NCI-H1694 treated with DMSO at 0.1 percent for 48 hours (cell line): ENCODE results near the gene SPATA31E1.

Source experiments
- DNase-seq: peaks from one replicate; lab custom pipeline; 2025; lab: John Stamatoyannopoulos, UW

The SPATA31E1 gene

GRCh38 chr9:87863882-87864465 lies 18.7 kb upstream of the SPATA31E1 start:
- DNase-seq, result no peak

DNA sequence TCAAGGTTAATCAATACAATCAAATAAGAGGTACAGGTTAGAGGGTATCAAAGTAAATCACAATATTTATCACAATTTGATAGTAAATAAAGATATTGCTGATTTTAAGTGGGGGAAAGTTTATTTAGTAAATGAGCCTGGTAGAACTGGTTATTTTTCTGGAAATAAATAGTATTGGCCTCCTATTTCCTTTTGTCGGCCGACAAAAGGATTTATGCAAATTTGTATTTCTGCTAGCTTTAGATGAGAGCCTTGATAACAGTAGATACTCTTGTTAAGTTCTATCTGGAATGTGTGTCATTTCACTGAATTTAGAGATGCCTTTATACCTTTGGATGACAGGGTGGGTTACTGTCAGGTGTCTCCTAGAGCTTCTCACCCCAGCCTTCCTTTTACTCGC lies 17.8 kb upstream of the SPATA31E1 start:
- no peak for DNase-seq

- DNase-seq, result no peak
Measured at GRCh38 chr9:87865626-87866025, 17.1 kb upstream of the SPATA31E1 start.

DNA sequence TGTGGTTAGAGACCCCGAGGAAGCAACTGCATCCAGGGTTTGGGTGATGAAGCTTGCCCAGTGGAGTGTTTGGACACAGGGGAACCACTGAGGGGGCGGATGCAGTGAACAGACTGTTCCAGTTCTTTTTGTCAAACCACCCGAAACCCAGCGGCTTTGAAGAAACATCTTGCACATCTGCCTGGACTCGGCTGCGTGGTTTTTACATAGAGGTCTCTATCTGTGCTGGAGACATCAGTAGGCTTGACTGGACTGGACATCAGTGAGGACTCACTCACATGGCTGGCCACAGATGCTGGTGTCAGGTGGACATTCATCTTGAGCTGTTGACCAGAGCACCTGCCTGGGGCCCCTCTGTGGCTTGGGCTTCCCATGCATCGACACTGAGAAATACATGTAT lies 15.3 kb upstream of the SPATA31E1 start:
- no peak for DNase-seq

- DNase-seq, result no peak
Measured at GRCh38 chr9:87868175-87868574, 14.5 kb upstream of the SPATA31E1 start.

DNA sequence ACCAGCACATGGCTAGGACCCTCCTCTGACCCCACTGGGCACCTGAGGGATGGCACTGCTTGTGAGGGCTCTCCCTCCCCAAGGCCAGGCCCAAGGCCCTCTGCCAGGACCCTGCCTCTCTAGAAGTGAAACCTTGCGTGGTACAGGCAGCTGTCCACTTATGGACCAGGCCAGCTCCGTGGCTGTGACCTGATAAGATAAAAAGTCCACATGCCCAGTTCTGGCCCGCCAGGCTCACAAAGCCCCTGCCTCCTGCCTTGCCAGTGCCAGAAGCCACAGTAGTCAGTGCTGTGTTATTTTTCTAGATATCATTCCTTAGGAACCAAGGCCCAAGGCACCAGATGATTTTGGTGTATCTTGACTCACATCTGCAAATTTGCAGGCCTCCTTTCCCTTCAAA lies 14.0 kb upstream of the SPATA31E1 start:
- no peak for DNase-seq

GRCh38 chr9:87869082-87869481 lies 13.6 kb upstream of the SPATA31E1 start:
- DNase-seq, result no peak

- no peak for DNase-seq
Measured at GRCh38 chr9:87871425-87872078, 11.1 kb upstream of the SPATA31E1 start.

GRCh38 chr9:87872079-87872624 lies 10.5 kb upstream of the SPATA31E1 start:
- peak; percentile 28 for DNase-seq

DNA sequence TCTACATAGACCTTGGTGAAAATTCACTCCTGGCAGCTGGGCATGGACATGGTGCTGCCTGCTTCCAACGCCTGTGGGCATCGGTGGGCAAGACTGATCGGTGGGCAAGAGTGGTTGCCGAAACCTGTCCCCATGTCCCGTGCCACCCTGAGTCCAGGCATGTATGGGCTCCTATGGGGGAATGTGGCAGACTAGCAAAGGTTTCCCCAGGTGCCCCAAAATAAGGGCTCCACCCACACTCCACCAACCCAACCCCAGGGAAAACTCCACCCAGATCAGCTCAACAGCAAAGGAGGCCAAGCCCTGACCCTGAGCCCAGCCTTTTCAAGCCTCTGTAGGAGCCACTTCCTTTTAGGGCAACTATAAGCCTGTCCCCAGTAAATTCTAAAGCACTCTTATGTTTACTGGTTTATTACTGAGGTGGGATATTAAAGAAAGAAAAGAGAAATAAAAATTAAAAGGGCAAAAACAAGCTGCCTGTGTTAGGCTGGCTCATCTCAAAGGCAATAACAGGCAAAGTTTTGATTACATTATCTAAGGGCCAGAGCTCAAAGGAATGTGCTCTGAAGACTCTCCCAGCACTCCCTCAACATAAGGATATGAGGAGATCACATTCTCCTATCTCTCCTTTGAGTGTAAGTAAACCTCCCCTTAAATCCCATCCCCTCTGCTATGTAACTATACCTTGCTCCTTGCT lies 8.9 kb upstream of the SPATA31E1 start:
- no peak for DNase-seq

GRCh38 chr9:87874304-87874623 lies 8.4 kb upstream of the SPATA31E1 start:
- no peak for DNase-seq

DNA sequence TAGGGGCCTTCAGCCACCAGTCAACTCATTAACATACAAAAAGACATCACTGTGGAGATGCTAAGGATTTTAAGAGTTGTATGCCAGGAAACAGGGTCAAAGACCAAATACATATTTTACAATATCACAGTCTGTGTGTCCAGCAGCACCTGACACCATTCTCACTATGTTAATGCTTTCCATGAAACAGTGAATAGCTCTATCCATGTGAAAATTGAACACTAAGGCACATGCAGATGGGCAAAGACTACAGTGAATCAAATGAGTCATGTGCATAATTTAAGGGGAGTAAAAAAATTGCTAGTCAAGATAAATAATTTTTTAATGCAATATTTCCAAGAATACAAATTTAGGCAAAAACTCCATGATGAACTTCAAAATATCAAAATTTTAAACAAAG lies 7.6 kb upstream of the SPATA31E1 start:
- no peak for DNase-seq

DNA sequence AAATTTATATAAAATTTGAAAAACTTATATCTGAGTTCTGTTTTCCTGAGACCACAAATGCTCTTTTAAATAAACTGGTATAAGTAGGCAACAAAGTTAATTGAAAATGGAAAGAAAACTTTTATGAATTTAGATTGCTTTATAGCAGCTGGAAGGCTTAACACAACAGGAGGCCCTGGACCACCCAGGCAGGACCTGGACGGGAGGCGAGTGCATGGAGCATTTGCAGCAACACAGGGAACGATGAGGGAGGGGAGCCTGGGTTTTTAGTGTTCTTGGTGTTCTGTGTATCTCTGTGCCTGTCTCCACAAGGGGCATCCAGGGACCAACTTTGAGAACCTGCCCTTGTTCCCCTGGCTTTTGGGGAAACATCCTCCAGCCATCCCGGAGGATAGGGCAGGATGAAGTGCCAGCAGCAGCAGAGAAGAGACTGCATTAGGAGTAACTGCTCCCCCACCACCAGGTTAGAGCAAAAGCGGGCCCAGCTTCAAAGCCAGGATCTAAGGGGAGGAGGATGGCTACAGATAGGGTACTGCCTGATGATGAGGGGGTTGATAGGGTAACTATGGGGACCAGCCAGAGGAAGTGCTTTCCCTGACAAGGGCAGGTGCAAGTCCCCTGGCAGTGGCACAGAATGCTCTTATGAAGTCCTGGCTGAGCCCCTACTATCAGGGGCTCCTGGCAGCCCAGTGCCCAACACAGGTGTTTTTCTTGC lies 6.7 kb upstream of the SPATA31E1 start:
- DNase-seq, result no peak

DNA sequence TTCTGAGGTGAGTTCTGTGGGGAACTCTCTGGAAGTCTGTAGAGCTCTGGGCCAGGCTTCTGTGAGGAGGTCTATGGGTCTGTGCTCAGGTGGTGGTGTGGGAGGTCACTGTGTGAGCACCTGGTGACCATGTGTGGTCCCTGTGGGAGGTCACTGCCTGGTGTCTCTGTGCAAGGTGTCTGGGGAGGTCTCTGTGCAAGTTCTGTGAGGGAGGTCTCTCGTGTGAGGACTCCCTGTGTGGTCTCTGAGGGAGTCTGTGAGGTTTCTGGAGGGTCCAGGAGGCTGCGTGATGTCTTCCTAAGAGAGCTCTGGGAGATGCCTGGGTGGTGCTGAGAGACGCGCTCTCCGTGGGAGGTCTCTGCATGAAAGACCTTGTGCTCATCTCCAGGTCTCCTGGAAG lies 6.0 kb upstream of the SPATA31E1 start:
- no peak for DNase-seq

DNA sequence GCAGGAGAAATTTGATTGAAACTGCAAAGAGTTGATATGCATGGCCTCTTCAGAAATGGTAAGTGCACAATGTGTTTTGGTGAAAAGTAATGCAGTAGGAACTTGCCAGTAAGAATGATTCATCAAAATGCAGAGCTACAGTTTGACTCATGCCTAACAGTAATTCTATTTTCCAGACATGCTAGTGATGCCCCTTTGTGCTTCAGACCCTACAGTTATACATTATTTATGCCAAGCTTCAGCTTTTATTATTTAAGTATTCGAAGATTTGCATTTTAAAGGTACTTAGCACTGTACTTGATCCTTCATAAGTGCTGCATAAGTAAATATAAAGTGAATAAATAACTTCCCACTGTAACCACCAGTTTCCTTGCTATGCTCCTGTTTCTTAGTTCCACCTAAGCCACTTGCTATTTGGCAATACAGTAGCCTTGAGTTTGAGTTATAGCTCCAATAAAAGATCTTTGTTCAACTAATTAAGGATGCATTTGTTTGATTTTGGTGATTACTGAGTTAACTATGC lies 3.6 kb upstream of the SPATA31E1 start:
- no peak for DNase-seq

- no peak for DNase-seq
Measured at GRCh38 chr9:87880116-87880515, 2.6 kb upstream of the SPATA31E1 start.

- DNase-seq, result no peak
Measured at GRCh38 chr9:87880683-87881082, 2.0 kb upstream of the SPATA31E1 start.

DNA sequence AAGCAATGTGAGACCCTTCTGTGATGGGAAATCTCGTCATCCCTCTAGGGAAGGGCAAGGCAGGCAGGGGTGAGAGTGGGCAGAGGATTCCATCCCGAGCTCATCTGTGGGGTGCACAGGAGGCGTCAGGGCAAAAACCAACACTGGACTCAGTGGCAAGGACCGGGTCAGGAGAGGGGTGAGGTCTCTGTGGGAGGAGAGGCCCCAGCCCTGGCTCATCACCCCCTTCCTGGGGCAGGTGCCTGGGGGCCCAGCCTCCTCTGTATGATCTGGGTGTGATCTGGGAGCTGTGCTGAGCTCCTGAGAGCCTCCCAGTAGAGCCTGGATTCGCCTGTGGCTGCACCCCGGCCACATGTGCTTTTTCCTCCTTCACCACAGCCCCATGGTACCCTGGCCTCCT lies 597 bp downstream of the SPATA31E1 start:
- DNase-seq, result no peak

GRCh38 chr9:87883990-87884389 lies 1.3 kb downstream of the SPATA31E1 start:
- no peak for DNase-seq

- no peak for DNase-seq
Measured at GRCh38 chr9:87884578-87885459, 2.1 kb downstream of the SPATA31E1 start.

- no peak for DNase-seq
Measured at GRCh38 chr9:87885484-87886189, 3.0 kb downstream of the SPATA31E1 start.
